OCI-LY7 (cell line): ENCODE results near the gene RIC3. TPM values are rescaled to one million over a fixed set of nuclear protein-coding genes. Genes with fewer than 3 reads are reported as not detected.

ENCODE experiments used
- BruUV-seq: library from RNA; stranded (reverse); fragments of 400-500 nt; replicated peaks from 2 replicates; lab custom pipeline; 2021; lab: Mats Ljungman, UMichigan
- CTCF ChIA-PET: fragments of 300-600 bp; sonication (Branson Sonifier 250); formaldehyde crosslinking; loops from one replicate; lab custom pipeline; 2022; ENCODE audit warnings: antibody characterized with exemption; ENCODE audit not compliant: unreplicated experiment; lab: Charles Lee
- POLR2A ChIA-PET: fragments of 300-600 bp; sonication (Branson Sonifier 250); formaldehyde crosslinking; loops from one replicate; lab custom pipeline; 2022; ENCODE audit warnings: antibody characterized with exemption; lab: Charles Lee
- DNase-seq: peaks from one replicate; pipeline ENCODE4 v3.0.0-alpha.2; 2015; ENCODE audit warnings: low spot score
- H2AFZ ChIP-seq: fragments of 200-600 bp; sonication (generic), shearing (Covaris generic); 2 replicates; pipeline ENCODE4 v1.6.1; 2014; ENCODE audit warnings: mild to moderate bottlenecking, antibody characterized with exemption, low read length, moderate library complexity
- H3K27ac ChIP-seq: fragments of 200-600 bp; sonication (generic); 2 replicates; pipeline ENCODE4 v1.5.1; 2014; ENCODE audit warnings: mixed run types, low read depth, mild to moderate bottlenecking, moderate library complexity, low read length, inconsistent platforms; ENCODE audit not compliant: poor library complexity, severe bottlenecking
- H3K36me3 ChIP-seq: fragments of 200-600 bp; sonication (generic); 2 replicates; pipeline ENCODE4 v1.6.1; 2014; ENCODE audit warnings: mild to moderate bottlenecking, antibody characterized with exemption, low read length, moderate library complexity, mixed read lengths; ENCODE audit not compliant: insufficient read depth
- H3K4me1 ChIP-seq: fragments of 200-600 bp; sonication (generic); 2 replicates; pipeline ENCODE4 v1.5.1; 2014; ENCODE audit warnings: mild to moderate bottlenecking, low read length; ENCODE audit not compliant: insufficient read depth, poor library complexity, severe bottlenecking
- H3K4me2 ChIP-seq: fragments of 200-600 bp; sonication (generic); 2 replicates; pipeline ENCODE4 v1.6.1; 2014; ENCODE audit warnings: mild to moderate bottlenecking, low read length
- H3K4me3 ChIP-seq: fragments of 200-600 bp; sonication (generic); 2 replicates; pipeline ENCODE4 v1.5.1; 2014; ENCODE audit warnings: mild to moderate bottlenecking, low read depth, low read length; ENCODE audit not compliant: poor library complexity, severe bottlenecking
- H3K79me2 ChIP-seq: fragments of 200-600 bp; sonication (generic); 2 replicates; pipeline ENCODE4 v1.6.1; 2016; ENCODE audit warnings: low read depth, mild to moderate bottlenecking, low read length, moderate library complexity, mixed read lengths; ENCODE audit not compliant: insufficient read depth
- H3K9me2 ChIP-seq: fragments of 200-600 bp; sonication (generic); 2 replicates; pipeline ENCODE4 v1.6.1; 2016; ENCODE audit warnings: mild to moderate bottlenecking, low read length, mixed read lengths; ENCODE audit not compliant: insufficient read depth
- H3K9me3 ChIP-seq: fragments of 200-600 bp; sonication (generic); 2 replicates; pipeline ENCODE4 v1.6.1; 2014; ENCODE audit warnings: mild to moderate bottlenecking, mixed run types, low read length, mixed read lengths
- H4K20me1 ChIP-seq: fragments of 200-600 bp; sonication (generic); 2 replicates; pipeline ENCODE4 v1.6.1; 2014; ENCODE audit warnings: mild to moderate bottlenecking, antibody characterized with exemption, low read length, moderate library complexity, mixed read lengths; ENCODE audit not compliant: insufficient read depth
- CTCF ChIP-seq: fragments of 200-600 bp; sonication (generic); conservative IDR thresholded peaks from 2 replicates; pipeline ENCODE4 v1.5.1; 2014; ENCODE audit warnings: mild to moderate bottlenecking, antibody characterized with exemption, low read length, moderate library complexity, mixed read lengths
- EZH2phosphoT487 ChIP-seq: fragments of 200-600 bp; sonication (generic); IDR thresholded peaks from 2 replicates; pipeline ENCODE4 v1.6.1; 2018; ENCODE audit warnings: low read depth, borderline replicate concordance, mild to moderate bottlenecking, mixed run types, antibody characterized with exemption, low read length, moderate library complexity, mixed read lengths
- intact Hi-C: fragments of 100-400 bp; cut with micrococcal nuclease; formaldehyde crosslinking; loops from one replicate; pipeline ENCODE4 v1.10.0; 2022; ENCODE audit not compliant: unreplicated experiment
- total RNA-seq, 2 experiments: library from RNA; depleted of rRNA in 1 of 2; stranded (reverse); fragments of >200 nt in 1 of 2; shearing (Covaris generic) in 1 of 2; gene quantifications; 2 replicates each; pipeline ENCODE4 v1.2.3, GENCODE V29; 2014 to 2022

RIC3 gene
- total RNA-seq, 2 experiments from 2014 or later: not detected

GRCh38 chr11:8059030-8059429 is 109.8 kb downstream of the RIC3 start:
- ChIA-PET CTCF (no interaction called here), POLR2A (interaction anchor here (0.9 kb wide), 1 partner anchor 13 kb away, joined by 3 read pairs; no protein-coding TSS in a partner anchor)
- Histone ChIP-seq H3K4me1 (no peaks in the 10 kb centered on the region), H3K4me2 (no peak overlapping the region), H2AFZ (no peak overlapping the region), H3K9me2 (no peaks in the 10 kb centered on the region), H3K79me2 (no peaks in the 10 kb centered on the region), H4K20me1 (no peaks in the 10 kb centered on the region), H3K9me3 (no peaks in the 10 kb centered on the region), H3K27ac (no peak overlapping the region), H3K4me3 (no peak overlapping the region), H3K36me3 (no peaks in the 10 kb centered on the region)
- BruUV-seq: no TSS peak
- no peak for DNase-seq
- no peak for TF ChIP-seq CTCF
- TF ChIP-seq EZH2phosphoT487: no peak
- intact Hi-C loops: no loop called here

GRCh38 chr11:8058216-8058615 is 110.6 kb downstream of the RIC3 start:
- Histone ChIP-seq H2AFZ (no peak overlapping the region), H3K4me3 (no peak overlapping the region), H3K4me1 (no peaks in the 10 kb centered on the region), H3K27ac (no peak overlapping the region), H3K79me2 (no peaks in the 10 kb centered on the region), H3K36me3 (no peaks in the 10 kb centered on the region), H3K9me2 (no peaks in the 10 kb centered on the region), H3K4me2 (no peak overlapping the region), H4K20me1 (no peaks in the 10 kb centered on the region), H3K9me3 (no peaks in the 10 kb centered on the region)
- ChIA-PET CTCF (no interaction called here), POLR2A (interaction anchor here (0.9 kb wide), 1 partner anchor 14 kb away, joined by 3 read pairs; no protein-coding TSS in a partner anchor)
- no peak for DNase-seq
- intact Hi-C loops: no loop called here
- BruUV-seq: no TSS peak
- TF ChIP-seq CTCF: no peak
- no peak for TF ChIP-seq EZH2phosphoT487

- no peaks in the 10 kb centered on the region for H3K79me2 ChIP-seq
- TF ChIP-seq EZH2phosphoT487 (no peak), CTCF (no peak)
- no peak overlapping the region for H3K4me3 ChIP-seq
- H3K4me2 ChIP-seq: no peak overlapping the region
- no peaks in the 10 kb centered on the region for H3K9me3 ChIP-seq
- no peaks in the 10 kb centered on the region for H3K9me2 ChIP-seq
- H4K20me1 ChIP-seq: no peaks in the 10 kb centered on the region
- H2AFZ ChIP-seq: no peak overlapping the region
- BruUV-seq: no TSS peak
- intact Hi-C loops: no loop called here
- ChIA-PET POLR2A (interaction anchor here (1.3 kb wide), 1 partner anchor 88 kb away, joined by 4 read pairs; no protein-coding TSS in a partner anchor), CTCF (interaction anchor here (1.0 kb wide), 1 partner anchor 42 kb away, joined by 3 read pairs; no protein-coding TSS in a partner anchor)
- no peaks in the 10 kb centered on the region for H3K4me1 ChIP-seq
- no peaks in the 10 kb centered on the region for H3K36me3 ChIP-seq
- DNase-seq: no peak
- no peak overlapping the region for H3K27ac ChIP-seq
These were observed 111.9 kb downstream of the RIC3 start for GRCh38 chr11:8056810-8057463.
